HepG2 (cell line): ENCODE measurements around the gene FKBP14. TPM values are rescaled to one million over a fixed set of nuclear protein-coding genes. Genes with fewer than 3 reads are reported as not detected.

Experiments
- EP300 ChIP-seq, 3 experiments: sonication (generic) in 1 of 3; formaldehyde crosslinking in 1 of 3; IDR thresholded peaks; 2 replicates each; pipeline versions ENCODE4 v1.5.1 to v1.6.1; 2011 to 2020; ENCODE audit warnings: low read depth in 2 of 3, low read length in 2 of 3, borderline replicate concordance in 1 of 3, improper control_type of control experiment in 1 of 3, mild to moderate bottlenecking in 1 of 3, missing genetic modification reagents in 1 of 3, moderate library complexity in 1 of 3
- IRX3 ChIP-seq: sonication (generic); formaldehyde crosslinking; IDR thresholded peaks from 2 replicates; pipeline ENCODE4 v1.8.1; 2023; ENCODE audit warnings: mild to moderate bottlenecking, low read depth, missing genetic modification reagents, borderline replicate concordance
- KAT7 ChIP-seq: IDR thresholded peaks from 2 replicates; pipeline ENCODE4 v1.6.1; 2018; ENCODE audit warnings: borderline replicate concordance, missing compliant biosample characterization
- KLF11 ChIP-seq: IDR thresholded peaks from 2 replicates; pipeline ENCODE4 v1.6.1; 2016; ENCODE audit warnings: missing compliant biosample characterization
- KLF12 ChIP-seq: sonication (generic); formaldehyde crosslinking; IDR thresholded peaks from 2 replicates; pipeline ENCODE4 v1.4.0; 2020; ENCODE audit warnings: missing genetic modification reagents, borderline replicate concordance
- POLR2AphosphoS5 ChIP-seq: IDR thresholded peaks from 2 replicates; pipeline ENCODE4 v1.6.1; 2012; ENCODE audit warnings: low read depth, low read length
- STAT5B ChIP-seq: sonication (generic); formaldehyde crosslinking; IDR thresholded peaks from 2 replicates; pipeline ENCODE4 v1.4.0; 2020; ENCODE audit warnings: missing genetic modification reagents
- ZFP36 ChIP-seq: fragments of 150-350 bp; IDR thresholded peaks from 2 replicates; pipeline ENCODE4 v1.6.1; 2018; ENCODE audit warnings: borderline replicate concordance, low read length, low read depth; ENCODE audit not compliant: partially characterized antibody
- ZFP37 ChIP-seq: sonication (generic); formaldehyde crosslinking; IDR thresholded peaks from 2 replicates; pipeline ENCODE4 v1.4.0; 2020; ENCODE audit warnings: missing genetic modification reagents, borderline replicate concordance
- ZNF205 ChIP-seq: IDR thresholded peaks from 2 replicates; pipeline ENCODE4 v1.6.1; 2018; ENCODE audit warnings: missing biosample characterization, missing genetic modification reagents
- ZNF333 ChIP-seq: sonication (generic); formaldehyde crosslinking; IDR thresholded peaks from 2 replicates; pipeline ENCODE4 v1.4.0; 2020; ENCODE audit warnings: mild to moderate bottlenecking, missing genetic modification reagents, borderline replicate concordance
- ZNF496 ChIP-seq: sonication (generic); formaldehyde crosslinking; IDR thresholded peaks from 2 replicates; pipeline ENCODE4 v1.8.1; 2023; ENCODE audit warnings: mild to moderate bottlenecking, moderate library complexity, missing genetic modification reagents; ENCODE audit not compliant: insufficient replicate concordance
- ZNF788 ChIP-seq: sonication (generic); formaldehyde crosslinking; IDR thresholded peaks from 2 replicates; pipeline ENCODE4 v1.5.0; 2020; ENCODE audit warnings: mild to moderate bottlenecking, missing genetic modification reagents, borderline replicate concordance
- ZSCAN12 ChIP-seq: sonication (generic); formaldehyde crosslinking; IDR thresholded peaks from 2 replicates; pipeline ENCODE4 v1.9.0; 2021; ENCODE audit warnings: mild to moderate bottlenecking, missing genetic modification reagents
- polyA plus RNA-seq, 8 experiments: library from polyadenylated mRNA; depleted of rRNA in 3 of 8; stranded (reverse) in 7 of 8; unstranded in 1 of 8; fragments of >200 nt; fragmentation: Illumina TruSeq in 4 of 8; extraction: Trizol in 4 of 8; gene quantifications; 2 replicates each; pipeline versions ENCODE4 v1.2.1 to v1.2.3, GENCODE V29; 2011 to 2016; ENCODE audit warnings: low read depth in 4 of 8, missing spikeins in 1 of 8, mixed read lengths in 1 of 8; ENCODE audit not compliant: insufficient read depth in 1 of 8
- total RNA-seq, 5 experiments: library from RNA; depleted of rRNA; stranded (reverse); fragments of >200 nt; fragmentation: Illumina TruSeq; extraction: Trizol; gene quantifications; 2 replicates each; pipeline ENCODE4 v1.2.3, GENCODE V29; 2016; ENCODE audit warnings: low read depth in 1 of 5
- TF ChIP-seq, protein P1 (sequence below): sonication (generic); formaldehyde crosslinking; IDR thresholded peaks from 2 replicates; pipeline ENCODE4 v1.5.0; 2020; ENCODE audit warnings: missing genetic modification reagents
- TF ChIP-seq, protein P2 (sequence below): sonication (generic); formaldehyde crosslinking; IDR thresholded peaks from 2 replicates; pipeline ENCODE4 v1.4.0; 2020; ENCODE audit warnings: missing genetic modification reagents
- TF ChIP-seq, protein P3 (sequence below): sonication (generic); formaldehyde crosslinking; conservative IDR thresholded peaks from 2 replicates; pipeline ENCODE4 v1.4.0; 2020; ENCODE audit warnings: missing genetic modification reagents
- TF ChIP-seq, protein P4 (sequence below): sonication (generic); formaldehyde crosslinking; IDR thresholded peaks from 2 replicates; pipeline ENCODE4 v1.4.0; 2020; ENCODE audit warnings: missing genetic modification reagents, borderline replicate concordance

The FKBP14 gene
- total and polyA plus RNA-seq, 2 of the 13 experiments (the other 11 are each of a cell fraction or from before 2014, with no cell fraction given) = 20.0 to 32.3 TPM

DNA sequence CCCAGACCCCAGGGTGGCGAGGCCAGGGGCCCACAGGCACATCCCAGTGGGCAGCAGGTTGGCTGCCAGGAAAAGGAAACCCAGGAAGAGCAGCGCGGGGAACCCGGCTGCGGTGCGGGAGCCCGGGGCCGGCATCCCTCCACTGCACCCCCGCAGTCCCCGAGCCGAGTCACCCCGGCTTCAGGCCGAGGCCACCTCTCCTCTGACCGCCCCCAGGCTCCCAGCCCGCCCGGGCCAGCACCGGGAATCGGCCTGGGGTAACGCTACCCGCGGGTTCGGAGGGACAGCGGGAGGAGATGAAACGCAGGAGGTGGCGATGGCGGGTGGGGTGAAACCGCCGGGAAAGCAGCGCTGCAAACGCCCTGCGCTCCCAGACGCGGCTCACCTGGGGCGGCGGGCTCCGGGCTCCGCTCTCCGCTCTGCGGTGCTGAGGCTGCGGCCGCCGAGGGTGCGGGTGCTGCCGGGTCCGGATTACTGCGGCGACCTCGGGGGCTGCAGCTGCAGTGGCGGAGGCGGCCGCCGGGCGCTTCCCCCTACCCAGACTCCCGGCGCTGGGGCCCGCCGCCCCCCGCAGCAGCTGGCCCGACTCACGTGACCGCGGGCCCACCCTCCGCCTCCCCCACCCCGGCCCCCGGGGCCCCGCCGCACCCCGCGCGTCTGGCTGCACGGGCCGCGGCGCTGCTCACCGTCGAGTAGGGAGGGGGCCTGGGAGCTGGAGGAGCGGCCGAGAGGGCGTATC is 37.1 kb downstream of the FKBP14 start, which contains the start of gene SCRN1 (continued):
- TF ChIP-seq STAT5B (CRISPR knock-in tag) (no peak), ZNF788 (no peak), ZSCAN12 (CRISPR knock-in tag) (0 out of 2 replicates have a peak, but pooled peaks have one; percentile 5), EP300 (IDR thresholded peaks at IDR 0.05; ENCODE audit: low read depth in 2 of 2, low read length in 2 of 2) (0 out of 4 replicates have a peak, but pooled peaks of 1 of the 2 experiments have one; percentile 2), EP300 (CRISPR knock-in tag; IDR thresholded peaks at IDR 0.05; ENCODE audit: borderline replicate concordance) (no peak), ZNF496 (CRISPR knock-in tag) (no peak), ZFP37 (CRISPR knock-in tag) (no peak), KLF12 (no peak), ZNF205 (CRISPR knock-in tag) (no peak), POLR2AphosphoS5 (peak; percentile 39; the same call in 1 of the 2 replicates), ZNF333 (CRISPR knock-in tag) (0 out of 2 replicates have a peak, but pooled peaks have one; percentile 75), ZFP36 (no peak), KAT7 (CRISPR knock-in tag) (no peak; the same call in 1 of the 2 replicates), KLF11 (CRISPR knock-in tag) (no peak), IRX3 (CRISPR knock-in tag) (no peak)
- TF ChIP-seq, protein P1, sequence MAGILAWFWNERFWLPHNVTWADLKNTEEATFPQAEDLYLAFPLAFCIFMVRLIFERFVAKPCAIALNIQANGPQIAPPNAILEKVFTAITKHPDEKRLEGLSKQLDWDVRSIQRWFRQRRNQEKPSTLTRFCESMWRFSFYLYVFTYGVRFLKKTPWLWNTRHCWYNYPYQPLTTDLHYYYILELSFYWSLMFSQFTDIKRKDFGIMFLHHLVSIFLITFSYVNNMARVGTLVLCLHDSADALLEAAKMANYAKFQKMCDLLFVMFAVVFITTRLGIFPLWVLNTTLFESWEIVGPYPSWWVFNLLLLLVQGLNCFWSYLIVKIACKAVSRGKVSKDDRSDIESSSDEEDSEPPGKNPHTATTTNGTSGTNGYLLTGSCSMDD (CRISPR knock-in tag) = no peak
- TF ChIP-seq, protein P2, sequence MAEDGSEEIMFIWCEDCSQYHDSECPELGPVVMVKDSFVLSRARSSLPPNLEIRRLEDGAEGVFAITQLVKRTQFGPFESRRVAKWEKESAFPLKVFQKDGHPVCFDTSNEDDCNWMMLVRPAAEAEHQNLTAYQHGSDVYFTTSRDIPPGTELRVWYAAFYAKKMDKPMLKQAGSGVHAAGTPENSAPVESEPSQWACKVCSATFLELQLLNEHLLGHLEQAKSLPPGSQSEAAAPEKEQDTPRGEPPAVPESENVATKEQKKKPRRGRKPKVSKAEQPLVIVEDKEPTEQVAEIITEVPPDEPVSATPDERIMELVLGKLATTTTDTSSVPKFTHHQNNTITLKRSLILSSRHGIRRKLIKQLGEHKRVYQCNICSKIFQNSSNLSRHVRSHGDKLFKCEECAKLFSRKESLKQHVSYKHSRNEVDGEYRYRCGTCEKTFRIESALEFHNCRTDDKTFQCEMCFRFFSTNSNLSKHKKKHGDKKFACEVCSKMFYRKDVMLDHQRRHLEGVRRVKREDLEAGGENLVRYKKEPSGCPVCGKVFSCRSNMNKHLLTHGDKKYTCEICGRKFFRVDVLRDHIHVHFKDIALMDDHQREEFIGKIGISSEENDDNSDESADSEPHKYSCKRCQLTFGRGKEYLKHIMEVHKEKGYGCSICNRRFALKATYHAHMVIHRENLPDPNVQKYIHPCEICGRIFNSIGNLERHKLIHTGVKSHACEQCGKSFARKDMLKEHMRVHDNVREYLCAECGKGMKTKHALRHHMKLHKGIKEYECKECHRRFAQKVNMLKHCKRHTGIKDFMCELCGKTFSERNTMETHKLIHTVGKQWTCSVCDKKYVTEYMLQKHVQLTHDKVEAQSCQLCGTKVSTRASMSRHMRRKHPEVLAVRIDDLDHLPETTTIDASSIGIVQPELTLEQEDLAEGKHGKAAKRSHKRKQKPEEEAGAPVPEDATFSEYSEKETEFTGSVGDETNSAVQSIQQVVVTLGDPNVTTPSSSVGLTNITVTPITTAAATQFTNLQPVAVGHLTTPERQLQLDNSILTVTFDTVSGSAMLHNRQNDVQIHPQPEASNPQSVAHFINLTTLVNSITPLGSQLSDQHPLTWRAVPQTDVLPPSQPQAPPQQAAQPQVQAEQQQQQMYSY (CRISPR knock-in tag) = no peak
- TF ChIP-seq, protein P3, sequence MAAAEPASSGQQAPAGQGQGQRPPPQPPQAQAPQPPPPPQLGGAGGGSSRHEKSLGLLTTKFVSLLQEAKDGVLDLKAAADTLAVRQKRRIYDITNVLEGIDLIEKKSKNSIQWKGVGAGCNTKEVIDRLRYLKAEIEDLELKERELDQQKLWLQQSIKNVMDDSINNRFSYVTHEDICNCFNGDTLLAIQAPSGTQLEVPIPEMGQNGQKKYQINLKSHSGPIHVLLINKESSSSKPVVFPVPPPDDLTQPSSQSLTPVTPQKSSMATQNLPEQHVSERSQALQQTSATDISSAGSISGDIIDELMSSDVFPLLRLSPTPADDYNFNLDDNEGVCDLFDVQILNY (CRISPR knock-in tag) = 0 out of 2 replicates have a peak, but pooled peaks have one; percentile 28
- TF ChIP-seq, protein P4, sequence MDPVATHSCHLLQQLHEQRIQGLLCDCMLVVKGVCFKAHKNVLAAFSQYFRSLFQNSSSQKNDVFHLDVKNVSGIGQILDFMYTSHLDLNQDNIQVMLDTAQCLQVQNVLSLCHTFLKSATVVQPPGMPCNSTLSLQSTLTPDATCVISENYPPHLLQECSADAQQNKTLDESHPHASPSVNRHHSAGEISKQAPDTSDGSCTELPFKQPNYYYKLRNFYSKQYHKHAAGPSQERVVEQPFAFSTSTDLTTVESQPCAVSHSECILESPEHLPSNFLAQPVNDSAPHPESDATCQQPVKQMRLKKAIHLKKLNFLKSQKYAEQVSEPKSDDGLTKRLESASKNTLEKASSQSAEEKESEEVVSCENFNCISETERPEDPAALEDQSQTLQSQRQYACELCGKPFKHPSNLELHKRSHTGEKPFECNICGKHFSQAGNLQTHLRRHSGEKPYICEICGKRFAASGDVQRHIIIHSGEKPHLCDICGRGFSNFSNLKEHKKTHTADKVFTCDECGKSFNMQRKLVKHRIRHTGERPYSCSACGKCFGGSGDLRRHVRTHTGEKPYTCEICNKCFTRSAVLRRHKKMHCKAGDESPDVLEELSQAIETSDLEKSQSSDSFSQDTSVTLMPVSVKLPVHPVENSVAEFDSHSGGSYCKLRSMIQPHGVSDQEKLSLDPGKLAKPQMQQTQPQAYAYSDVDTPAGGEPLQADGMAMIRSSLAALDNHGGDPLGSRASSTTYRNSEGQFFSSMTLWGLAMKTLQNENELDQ (CRISPR knock-in tag) = no peak
